Femur (tissue), 1 donor: ENCODE results near the gene BHLHE40.
"Not testable (repeated sequence)": the region's sequence is repeated elsewhere in the genome, so short reads cannot be mapped to it uniquely, and the experiment has no call there.

Source experiments
- DNase-seq: peaks from one replicate; pipeline ENCODE4 v3.0.0-alpha.2; 2017

The BHLHE40 gene

DNA sequence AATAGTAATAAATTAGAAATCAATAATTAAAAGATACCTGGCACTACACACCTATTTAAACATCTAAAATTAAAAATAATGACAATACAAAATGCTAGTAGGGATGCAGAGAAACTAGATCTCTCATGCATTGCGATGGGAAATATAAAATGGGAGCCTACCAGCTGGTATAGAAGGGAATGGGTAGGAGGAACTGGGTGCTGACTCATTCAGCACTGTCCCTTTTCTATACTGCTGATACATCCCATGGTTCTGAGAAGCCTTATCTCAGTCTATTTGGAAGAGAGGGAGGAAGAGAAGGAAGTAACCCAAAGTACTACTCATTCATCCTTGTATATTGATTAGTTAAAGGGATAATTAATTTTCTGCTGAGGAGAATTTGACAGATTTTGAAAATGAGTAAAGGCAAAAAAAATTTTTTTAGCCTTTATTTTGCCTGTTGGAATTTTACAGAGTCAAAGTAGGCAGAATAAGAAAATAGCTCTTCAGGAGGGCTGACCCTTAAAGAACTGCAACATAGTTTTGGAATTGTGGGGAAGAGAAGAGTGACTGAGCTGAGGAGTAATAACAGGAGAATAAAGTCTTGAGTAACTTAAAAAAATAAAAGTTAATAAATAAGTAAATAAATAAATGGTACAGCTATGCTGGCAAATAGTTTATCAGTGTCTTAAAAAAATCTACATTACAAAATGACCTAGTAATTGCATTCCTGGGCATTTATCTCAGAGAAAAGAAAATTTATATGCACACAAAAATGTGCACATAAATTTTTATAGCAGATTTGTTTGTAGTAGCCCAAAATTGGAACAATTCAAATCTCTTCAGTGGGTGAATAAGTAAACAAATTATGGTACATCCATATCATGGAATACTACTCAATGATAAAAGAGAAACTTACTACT is 15.3 kb upstream of the BHLHE40 start:
- no peak for DNase-seq

DNA sequence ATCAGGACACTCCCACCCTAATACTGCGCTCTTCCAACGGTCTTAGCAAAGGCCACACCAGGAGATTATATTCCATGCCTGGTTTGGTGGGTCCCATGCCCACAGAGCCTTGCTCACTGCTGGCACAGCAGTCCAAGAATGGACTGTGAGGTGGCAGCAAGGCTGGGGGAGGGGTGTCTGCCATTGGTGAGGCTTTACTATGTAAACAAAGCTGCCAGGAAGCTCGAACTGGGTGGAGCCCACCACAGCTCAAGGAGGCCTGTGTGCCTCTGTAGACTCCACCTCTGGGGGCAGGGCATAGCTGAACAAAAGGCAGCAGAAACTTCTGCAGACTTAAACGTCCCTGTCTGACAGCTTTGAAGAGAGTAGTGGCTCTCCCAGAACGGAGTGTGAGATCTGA is 13.2 kb upstream of the BHLHE40 start:
- DNase-seq, result not testable (repeated sequence)

DNA sequence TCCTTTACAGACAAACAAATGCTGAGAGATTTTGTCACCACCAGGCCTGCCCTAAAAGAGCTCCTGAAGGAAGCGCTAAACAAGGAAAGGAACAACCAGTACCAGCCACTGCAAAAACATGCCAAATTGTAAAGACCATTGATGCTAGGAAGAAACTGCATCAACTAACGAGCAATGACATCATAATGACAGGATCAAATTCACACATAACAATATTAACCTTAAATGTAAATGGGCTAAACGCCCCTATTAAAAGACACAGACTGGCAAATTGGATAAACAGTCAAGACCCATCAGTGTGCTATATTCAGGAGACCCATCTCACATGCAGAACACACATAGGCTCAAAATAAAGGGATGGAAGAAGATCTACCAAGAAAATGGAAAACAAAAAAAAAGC is 11.6 kb upstream of the BHLHE40 start:
- not testable (repeated sequence) for DNase-seq

DNA sequence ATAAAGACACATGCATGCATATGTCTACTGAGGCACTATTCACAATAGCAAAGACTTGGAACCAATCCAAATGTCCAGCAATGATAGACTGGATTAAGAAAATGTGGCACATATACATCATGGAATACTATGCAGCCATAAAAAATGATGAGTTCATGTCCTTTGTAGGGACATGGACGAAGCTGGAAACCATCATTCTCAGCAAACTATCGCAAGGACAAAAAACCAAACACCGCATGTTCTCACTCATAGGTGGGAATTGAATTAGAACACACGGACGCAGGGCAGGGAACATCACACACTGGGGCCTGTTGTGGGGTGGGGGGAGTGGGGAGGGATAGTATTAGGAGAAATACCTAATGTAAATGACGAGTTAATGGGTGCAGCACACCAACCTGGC is 7.8 kb upstream of the BHLHE40 start:
- DNase-seq, result not testable (repeated sequence)

DNA sequence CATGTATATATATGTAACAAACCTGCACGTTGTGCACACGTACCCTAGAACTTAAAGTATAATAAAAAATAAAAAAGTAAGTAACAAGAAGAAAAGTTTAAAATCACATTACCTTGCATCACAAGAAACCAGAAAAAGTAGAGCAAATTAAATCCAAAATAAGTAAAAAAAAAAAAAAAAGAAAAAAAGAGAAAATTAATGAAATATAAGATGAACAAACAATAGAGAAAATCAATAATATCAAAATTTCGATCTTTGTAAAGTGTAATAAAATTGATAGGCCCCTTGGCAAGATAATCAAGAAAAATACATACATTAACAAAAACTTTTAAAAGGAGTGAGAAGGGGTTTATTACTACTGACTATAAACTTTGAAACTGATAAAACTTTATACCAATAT is 7.4 kb upstream of the BHLHE40 start:
- DNase-seq, result no peak

DNA sequence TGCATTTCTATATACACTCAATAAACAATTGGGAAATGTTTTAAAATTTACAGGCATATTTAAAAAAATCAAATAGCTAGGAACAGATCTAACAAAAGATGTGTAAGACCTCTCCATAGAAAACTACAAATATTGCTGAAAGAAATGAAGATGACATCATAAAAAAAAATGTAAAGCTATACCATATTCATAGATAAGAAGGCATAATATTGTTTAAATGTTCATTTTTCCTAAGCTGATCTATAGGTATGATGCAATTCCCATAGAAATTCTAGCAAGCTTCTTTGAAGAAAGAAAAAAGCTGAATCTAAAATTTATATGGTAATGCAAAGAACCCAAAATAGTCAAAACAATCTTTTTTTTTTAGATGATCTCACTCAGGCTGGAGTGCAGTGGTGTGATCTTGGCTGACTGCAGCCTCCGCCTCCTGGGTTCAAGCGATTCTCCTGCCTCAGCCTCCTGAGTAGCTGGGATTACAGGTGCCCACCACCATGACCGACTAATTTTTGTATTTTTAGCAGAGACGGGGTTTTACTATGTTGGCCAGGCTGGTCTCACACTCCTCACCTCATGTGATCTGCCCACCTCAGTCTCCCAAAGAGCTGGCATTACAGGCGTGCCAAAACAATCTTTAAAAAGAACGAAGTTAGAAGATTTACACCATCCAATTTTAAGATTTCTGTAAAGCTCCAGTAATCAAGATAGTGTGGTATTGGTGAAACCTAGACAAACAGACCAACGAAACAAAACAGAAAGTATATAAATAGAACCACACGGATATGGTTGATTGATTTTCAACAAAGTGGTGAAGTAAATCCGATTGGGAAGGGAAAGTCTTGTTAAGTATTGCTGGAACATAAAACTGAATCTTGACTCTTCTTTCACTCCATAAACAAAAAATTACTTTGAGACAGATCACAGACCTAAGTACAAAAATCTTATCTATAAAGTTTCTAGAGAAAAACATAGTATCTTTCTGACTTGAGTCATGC is 6.3 kb upstream of the BHLHE40 start:
- DNase-seq, result no peak

DNA sequence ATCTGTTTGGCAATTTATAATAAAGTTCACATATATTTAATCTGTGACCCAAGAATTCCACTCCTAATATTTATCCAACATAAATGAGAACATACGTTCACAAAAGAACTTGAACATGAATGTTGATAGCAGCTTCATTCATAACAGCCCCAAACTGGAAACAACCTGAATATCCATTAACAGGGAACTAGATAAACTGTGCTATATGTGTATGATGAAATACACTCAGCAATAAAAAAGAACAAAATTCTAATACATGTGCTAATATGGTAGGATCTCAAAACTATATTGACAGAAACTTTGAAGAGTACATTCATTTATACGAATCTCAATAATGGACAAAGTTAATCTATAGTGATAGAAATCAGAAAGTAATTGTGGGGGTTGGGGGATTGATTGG is 5.1 kb upstream of the BHLHE40 start:
- no peak for DNase-seq

DNA sequence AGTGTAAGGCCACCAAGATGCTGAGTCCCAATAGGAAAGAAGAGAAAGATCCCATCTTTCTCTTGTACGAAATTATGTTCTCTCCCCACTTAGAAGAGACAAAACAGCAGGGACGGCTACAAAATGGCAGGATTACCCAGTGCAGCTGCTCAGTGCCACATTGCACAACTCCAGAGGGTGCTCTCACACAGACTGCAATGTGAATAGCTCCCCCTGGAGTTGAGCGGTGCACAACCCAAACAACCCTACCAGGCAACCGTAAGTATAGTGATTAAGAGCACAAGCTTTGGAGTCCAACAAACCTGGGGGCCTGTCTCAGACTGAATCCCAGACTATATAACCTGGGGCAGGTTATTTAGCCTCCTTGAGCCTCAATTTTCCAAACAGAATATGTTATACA is 3.1 kb upstream of the BHLHE40 start:
- DNase-seq, result peak; percentile 45

DNA sequence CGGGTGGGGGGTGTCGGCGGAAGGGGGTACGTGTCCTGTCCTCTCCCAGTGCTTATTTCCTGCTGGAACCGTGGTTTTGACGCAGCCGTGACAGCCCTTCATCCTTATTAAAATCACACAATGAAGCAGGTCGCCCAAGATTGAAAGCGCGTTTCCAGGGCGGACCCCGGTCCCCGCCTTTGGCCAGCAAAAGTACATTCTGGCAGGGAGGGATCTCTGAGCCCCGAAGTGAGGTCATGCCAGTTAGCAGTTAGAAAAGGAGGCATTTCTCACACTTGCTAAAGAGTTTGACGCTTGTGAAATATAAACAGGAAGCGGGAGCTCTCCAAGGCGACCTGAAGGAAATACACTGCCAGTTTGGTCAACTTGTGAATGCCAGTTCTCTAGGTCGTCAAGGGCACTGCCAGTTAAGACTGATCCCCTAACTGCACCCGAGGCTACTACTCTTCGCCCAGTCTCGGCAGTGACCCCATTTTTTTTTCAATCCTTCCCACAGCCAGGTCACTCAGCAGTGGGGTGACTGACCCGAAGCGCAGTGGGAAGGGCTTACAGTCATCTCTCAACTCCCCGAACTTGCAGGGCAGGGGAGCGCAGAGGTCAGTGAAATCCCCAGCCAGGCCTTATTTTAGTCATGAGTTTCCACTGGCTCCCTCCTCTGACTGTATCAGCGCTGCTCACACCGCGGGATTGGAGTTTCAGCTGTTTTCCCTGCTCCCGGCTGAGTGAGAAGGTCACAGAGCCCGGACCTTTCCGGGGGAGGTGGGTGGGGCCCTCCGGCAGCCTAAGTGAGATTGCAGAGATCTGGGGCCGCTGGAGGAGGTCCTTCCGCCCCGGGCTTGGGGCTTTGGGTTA is 2.0 kb upstream of the BHLHE40 start:
- DNase-seq, result peak; percentile 90

DNA sequence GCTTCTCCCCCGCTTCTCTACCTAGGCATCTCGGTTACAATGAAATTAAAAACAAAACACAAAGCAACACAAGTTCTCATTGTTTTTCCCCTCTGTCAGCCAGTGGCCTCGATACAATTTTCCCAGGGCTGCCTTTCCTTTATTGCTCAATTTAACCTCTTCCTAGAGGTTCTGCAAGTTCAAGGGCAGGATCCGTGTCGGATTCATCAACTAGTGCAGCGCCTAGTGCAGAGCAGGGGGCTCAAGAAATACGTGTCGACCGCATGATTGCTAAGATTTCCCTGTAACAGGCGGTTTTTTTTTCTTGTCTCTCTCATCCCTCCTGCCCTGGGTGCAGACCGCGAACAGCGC is 1.4 kb upstream of the BHLHE40 start:
- no peak for DNase-seq

DNA sequence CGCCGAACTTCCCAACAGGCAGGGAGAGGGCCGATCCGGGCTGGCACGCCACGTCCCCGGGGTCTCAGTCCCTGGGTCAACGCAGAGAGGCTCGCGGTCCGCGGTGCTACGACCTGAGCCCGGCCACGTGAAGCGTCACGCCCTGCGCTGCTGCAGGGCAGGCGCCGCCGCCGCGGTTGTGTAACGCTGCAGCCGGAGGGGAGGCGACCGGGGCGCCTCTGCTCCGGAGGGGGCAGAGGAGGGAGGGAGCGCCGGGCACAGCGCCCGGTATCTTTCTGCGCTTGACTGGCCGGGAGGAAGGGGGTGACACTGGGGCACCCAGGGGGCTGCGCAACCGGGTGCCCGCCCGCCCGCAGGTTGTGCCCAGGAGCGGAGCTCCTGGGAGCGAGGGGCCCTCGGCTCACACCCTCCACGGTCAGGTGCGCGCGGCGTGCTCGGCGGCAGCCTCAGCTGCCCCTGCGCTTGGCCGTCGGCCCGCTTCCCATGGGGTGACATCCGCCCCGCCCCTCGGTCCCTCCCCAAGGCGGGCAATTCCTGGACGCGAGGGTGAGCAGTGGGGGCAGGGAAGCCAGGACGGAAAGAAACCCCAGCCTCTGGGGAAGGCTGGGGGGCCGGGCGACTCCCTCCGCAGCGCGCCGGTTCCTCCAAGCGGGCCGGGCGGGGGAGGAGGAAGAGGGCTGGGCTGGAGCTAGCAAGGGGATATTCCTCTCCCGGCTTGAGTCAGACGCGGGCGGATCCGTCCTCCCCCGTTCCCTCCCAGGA is 852 bp upstream of the BHLHE40 start:
- DNase-seq, result peak; percentile 95

DNA sequence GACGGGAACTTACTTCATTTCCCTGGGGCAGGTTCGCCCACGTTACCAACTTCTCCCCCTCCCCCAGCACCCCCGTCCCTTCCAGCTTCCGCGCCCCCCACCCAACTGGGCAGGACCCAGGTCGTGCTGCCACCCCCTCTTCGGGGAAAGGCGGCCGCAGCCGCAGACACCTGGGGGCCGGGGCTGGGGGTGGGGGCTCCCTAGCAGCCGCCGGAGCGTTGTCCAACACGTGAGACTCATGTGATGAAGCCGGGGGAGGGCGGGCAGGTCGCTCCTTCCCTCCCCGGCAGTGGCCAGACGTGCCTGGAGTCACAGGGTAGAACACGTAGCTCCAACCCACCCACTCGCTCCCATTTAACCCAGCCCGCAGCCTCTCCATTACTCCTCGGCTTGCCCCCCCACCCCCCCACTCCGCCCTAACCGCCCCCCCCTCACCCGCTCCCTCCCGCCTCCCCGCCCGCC is 240 bp upstream of the BHLHE40 start:
- peak; percentile 95 for DNase-seq

DNA sequence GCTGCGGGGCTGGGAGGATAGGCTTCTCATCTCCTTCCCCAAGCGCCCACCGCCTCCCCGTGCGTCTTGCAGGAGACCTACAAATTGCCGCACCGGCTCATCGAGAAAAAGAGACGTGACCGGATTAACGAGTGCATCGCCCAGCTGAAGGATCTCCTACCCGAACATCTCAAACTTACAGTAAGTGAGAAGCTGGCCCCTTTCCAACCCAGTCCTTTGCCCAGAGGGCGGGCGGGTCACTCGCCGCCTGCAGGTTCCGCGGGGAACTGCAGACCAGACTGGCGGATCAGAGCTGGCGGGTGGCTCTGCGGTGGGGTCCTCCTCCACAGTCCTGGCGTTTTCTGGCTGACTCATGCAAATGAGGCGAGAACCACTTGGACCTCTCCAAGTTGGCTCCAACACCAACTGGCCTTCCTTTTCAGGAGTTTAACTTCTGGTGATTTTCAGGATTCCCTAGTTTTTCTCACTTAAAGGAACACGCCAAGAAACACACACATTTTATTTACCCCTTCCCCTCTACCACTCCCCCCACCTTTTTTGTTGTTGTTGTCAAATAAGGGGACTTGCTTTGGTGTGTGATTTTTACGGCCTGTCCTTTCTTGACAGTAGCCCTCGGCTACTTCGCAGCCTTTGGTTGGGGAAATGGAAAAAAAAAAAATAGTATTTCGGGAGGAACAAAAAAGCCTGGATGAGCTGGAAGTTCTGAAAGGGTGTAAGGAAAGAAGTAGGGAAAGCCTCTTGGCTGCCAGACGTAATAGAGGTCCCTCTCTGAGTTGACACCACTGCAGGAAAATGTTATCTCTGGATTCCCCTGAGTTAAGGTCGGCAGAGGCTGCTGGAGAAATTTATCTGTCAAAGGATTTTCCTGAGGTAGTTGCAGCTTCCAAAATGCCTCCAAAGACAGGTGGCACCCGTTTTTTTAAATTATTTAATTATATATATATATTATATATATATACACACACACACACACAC is 1.3 kb downstream of the BHLHE40 start:
- DNase-seq, result peak; percentile 94

DNA sequence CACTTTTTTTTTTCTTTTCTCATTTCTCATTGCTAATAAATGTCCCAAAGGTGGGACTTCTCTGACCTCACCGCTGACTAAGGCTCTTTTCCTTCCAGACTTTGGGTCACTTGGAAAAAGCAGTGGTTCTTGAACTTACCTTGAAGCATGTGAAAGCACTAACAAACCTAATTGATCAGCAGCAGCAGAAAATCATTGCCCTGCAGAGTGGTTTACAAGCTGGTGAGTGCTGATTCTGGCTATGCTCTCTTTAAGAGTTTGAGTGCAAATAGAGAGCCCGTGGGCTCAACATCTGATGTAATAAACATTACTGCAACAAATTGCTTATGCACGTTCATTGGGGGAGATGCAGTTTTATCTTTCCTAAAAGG is 2.0 kb downstream of the BHLHE40 start:
- no peak for DNase-seq

DNA sequence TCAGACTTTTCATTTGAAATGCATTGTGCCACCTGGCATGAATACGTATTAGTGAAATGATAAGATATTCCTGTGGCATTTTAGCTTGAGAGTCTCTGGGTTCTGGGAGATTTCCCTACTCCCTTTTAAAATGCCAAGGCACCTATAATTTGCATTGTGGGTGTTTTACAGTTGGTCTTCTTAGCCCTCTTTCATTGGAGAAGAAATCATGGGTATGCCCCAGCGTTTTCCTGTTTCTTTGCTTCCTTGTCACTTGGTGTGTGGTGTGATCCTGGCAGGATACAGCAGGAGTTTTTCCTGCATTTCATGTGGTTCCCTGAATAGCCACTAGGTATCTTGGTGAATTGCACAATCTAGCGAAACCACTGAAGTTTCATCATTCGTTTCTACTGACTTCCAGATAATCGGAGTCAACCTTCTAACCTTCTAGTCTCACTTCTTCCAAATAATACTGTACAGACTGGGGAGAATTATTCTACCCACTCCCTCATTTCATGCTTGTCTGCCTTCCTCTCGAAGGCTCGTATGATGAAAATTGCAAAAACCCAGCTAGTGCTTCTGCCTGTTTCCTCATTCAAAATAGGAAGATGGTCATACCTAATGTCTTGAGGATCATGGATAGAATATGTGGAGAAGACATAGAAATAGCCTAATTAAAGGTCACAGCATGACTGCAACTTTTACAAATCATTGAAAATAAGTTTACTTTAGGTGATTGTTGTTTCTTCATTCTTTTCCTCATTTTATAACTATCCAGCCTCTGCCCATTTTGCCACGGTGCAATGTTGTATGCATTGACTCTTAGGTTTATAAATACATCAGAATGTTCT is 2.6 kb downstream of the BHLHE40 start:
- no peak for DNase-seq

DNA sequence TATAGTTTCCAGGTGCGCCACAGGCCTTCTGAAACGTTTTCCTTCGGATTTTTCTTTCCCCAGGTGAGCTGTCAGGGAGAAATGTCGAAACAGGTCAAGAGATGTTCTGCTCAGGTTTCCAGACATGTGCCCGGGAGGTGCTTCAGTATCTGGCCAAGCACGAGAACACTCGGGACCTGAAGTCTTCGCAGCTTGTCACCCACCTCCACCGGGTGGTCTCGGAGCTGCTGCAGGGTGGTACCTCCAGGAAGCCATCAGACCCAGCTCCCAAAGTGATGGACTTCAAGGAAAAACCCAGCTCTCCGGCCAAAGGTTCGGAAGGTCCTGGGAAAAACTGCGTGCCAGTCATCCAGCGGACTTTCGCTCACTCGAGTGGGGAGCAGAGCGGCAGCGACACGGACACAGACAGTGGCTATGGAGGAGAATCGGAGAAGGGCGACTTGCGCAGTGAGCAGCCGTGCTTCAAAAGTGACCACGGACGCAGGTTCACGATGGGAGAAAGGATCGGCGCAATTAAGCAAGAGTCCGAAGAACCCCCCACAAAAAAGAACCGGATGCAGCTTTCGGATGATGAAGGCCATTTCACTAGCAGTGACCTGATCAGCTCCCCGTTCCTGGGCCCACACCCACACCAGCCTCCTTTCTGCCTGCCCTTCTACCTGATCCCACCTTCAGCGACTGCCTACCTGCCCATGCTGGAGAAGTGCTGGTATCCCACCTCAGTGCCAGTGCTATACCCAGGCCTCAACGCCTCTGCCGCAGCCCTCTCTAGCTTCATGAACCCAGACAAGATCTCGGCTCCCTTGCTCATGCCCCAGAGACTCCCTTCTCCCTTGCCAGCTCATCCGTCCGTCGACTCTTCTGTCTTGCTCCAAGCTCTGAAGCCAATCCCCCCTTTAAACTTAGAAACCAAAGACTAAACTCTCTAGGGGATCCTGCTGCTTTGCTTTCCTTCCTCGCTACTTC is 3.8 kb downstream of the BHLHE40 start:
- no peak for DNase-seq

DNA sequence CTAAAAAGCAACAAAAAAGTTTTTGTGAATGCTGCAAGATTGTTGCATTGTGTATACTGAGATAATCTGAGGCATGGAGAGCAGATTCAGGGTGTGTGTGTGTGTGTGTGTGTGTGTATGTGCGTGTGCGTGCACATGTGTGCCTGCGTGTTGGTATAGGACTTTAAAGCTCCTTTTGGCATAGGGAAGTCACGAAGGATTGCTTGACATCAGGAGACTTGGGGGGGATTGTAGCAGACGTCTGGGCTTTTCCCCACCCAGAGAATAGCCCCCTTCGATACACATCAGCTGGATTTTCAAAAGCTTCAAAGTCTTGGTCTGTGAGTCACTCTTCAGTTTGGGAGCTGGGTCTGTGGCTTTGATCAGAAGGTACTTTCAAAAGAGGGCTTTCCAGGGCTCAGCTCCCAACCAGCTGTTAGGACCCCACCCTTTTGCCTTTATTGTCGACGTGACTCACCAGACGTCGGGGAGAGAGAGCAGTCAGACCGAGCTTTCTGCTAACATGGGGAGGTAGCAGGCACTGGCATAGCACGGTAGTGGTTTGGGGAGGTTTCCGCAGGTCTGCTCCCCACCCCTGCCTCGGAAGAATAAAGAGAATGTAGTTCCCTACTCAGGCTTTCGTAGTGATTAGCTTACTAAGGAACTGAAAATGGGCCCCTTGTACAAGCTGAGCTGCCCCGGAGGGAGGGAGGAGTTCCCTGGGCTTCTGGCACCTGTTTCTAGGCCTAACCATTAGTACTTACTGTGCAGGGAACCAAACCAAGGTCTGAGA is 4.7 kb downstream of the BHLHE40 start:
- DNase-seq, result peak; percentile 52

DNA sequence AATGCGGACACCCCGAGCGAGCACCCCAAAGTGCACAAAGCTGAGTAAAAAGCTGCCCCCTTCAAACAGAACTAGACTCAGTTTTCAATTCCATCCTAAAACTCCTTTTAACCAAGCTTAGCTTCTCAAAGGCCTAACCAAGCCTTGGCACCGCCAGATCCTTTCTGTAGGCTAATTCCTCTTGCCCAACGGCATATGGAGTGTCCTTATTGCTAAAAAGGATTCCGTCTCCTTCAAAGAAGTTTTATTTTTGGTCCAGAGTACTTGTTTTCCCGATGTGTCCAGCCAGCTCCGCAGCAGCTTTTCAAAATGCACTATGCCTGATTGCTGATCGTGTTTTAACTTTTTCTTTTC is 5.3 kb downstream of the BHLHE40 start:
- no peak for DNase-seq
